ENCODE data around the gene METTL25B.

GRCh38 chr1:156691665-156692440 is 36.4 kb upstream of the METTL25B start:
- TF ChIP-seq EZH2 (IDR thresholded peaks at IDR 0.05; ENCODE audit: low read length, unreplicated experiment) (no peak), CTCF (conservative IDR thresholded peaks at IDR 0.05; ENCODE audit: low read depth, low read length) (no peak), EZH2phosphoT487 (IDR thresholded peaks at IDR 0.05; ENCODE audit: borderline replicate concordance, low read length) (no peak)
